Hematopoietic multipotent progenitor cell (in vitro differentiated cells): Measurements from ENCODE around the gene PRR22. TPM values are rescaled to one million over a fixed set of nuclear protein-coding genes. Genes with fewer than 3 reads are reported as not detected.

Experiments
- DNase-seq, 3 donors: peaks; one replicate each; pipeline ENCODE4 v3.0.0-alpha.2; 2011 to 2015; ENCODE audit warnings: low read depth in 2 of 3, low spot score in 2 of 3
- total RNA-seq: library from RNA; depleted of rRNA; stranded (reverse); fragments of >200 nt; gene quantifications from one replicate; pipeline ENCODE4 v1.2.3, GENCODE V29; 2012

The PRR22 gene
- total RNA-seq, 1 donor = 2.2 TPM

DNA sequence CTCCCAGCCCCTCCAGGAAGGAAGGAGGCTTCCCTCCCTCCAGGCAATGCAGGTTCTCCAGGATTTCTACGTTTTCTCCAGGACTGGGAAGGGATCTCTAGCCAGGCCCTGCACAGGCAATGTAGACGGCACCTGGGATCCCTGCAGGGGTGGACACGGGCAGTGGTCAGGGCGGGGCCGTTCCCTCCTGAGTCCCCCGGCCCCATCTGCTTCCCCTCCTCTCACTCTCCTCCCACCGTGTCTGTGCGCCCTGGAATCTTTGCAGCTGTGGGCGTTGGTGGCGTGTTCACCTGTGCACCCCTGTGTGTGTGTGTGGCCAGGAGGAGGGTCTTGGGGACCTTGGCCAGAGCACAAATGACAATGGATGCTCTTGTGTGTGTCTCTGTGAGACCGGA lies 30.3 kb upstream of the PRR22 start:
- no peak for DNase-seq

DNA sequence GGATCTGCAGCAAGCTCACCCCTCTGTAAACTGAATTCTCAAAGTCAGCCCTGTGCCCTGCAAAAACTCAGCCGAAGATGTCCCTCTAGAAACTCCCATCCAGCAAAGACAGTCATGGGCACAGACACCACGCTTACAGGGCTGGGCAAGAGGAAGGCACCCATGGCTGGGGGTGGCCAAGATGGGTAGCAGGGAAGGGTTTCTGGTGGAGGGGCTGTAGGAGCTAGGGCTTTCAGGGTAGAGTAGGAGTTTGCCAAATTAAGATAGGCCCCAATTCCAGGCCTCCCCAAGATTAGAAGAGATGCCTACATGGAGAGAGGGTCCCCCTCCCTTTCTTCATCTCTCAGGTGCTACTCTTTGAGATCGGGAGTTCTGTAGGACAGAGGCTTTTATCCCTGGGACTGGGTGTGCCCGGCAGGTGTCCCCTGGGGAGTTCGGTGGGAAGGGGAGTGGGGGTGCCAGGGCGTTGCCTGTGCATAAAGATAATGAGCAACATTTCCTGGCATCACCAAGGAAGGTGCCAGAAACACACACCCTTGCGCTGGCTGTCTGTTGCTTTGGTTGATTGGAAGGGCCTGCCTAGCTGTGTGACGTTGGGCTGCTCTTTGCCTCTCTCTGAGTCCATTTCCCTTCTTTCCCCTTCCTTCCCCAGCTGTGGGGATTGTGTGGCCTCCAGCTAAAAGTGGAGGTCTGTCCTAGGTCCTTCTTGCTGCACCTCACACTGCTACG lies 29.7 kb upstream of the PRR22 start:
- DNase-seq = no peak

DNA sequence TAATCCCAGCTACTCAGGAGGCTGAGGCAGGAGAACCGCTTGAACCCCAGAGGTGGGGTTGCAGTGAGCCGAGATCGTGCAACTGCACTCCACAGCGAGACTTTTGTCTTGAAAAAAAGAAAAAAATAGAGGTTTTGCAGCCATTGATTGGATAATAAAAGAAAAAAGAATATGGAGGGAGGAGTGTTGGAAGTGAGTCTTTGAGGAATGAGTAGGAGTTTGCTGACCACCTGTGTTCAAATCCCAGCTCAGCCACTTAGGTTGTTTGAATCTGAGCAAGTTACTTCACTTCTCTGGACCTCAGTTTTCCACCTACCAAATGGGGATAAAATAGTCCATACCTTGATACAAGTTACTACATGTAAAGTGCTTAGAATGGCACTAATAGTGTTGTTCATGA lies 26.6 kb upstream of the PRR22 start:
- DNase-seq = no peak

DNA sequence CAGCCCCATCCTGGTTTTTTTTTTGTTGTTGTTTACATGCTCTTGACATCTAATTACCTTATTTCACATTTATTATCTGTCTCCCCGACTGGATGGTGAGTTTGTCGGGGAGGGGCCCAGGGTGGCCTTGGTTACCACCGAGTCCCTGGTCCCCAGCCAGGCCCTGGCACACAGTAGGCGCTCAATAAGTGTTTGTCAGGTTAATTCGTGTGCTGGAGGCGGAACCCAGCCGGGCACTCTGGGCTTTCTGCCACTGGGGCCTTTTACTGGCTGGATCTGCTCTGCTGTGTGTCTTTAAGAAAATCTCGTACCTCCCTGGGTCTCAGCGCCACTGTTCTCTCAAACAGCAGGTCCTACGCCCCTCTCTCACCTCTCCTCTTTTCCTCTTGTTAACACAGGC lies 24.9 kb upstream of the PRR22 start:
- no peak for DNase-seq

DNA sequence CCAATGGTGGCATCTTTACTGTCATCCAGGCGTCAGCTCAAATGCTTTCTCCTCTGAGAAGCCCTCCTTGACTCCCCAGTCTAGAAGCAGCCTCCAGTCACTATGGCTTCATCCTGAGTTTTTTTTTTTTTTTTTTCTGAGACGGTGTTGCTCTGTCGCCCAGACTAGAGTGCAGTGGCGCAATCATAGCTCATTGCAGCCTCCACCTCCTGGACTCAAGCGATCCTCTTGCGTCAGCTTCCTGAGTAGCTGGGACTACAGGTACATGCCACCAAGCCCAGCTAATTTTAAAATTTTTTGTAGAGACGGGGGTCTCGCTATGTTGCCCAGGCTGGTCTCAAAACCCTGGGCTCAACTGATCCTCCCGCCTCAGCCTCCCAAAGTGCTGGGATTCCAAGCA lies 24.5 kb upstream of the PRR22 start:
- no peak for DNase-seq

DNA sequence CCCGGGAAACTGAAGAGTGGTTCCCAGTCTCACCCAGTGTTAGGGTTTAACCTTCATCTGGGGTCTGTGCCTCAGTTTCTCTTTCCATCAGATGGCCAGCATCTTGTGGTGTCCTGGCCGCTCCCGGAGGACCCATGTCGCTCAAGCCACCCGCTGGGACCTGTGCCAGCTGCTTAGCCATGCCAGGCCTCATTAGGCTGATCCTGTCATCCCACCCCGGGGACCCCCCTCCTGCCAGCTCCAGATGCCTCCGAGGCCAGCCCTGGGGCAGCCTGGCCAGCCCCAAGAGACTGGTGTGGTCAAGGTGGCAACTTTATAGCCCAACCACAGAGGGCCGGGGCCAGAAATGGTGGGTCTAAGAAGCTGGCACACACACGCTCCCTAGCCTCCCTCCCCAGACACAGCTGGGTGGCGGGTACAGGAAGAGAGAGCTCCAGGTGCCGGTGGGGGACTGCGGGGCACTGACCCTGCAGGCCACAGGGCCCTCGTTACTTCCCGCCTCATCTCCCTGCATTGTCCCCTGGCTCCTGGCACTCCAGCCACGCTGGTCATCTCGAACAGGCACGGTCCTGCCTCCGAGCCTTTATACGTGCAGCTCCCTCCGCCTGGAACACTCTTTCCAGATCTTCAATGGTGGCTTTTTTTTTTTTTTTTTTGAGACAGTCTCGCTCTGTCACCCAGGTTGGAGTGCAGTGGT lies 23.7 kb upstream of the PRR22 start:
- DNase-seq = no peak

DNA sequence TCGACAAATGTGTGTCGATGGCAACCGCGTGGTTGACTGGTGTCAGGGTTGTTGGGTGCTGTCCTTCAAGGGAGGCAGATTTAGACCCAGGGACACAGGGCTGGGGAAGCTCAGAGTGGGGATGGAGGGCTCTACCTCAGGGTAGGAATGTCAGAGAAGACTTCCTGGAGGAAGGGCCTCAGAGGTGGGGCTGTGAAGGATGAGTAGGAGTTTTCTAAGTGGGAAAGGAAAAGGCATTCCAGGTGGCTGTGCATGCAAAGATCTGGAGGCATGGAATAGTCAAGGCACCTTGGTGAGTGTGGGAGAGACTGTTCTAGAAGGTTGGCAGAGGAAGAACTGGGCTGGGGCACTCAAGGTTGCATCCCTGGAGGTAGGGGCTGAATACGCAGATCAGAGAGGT lies 22.4 kb upstream of the PRR22 start:
- no peak for DNase-seq

DNA sequence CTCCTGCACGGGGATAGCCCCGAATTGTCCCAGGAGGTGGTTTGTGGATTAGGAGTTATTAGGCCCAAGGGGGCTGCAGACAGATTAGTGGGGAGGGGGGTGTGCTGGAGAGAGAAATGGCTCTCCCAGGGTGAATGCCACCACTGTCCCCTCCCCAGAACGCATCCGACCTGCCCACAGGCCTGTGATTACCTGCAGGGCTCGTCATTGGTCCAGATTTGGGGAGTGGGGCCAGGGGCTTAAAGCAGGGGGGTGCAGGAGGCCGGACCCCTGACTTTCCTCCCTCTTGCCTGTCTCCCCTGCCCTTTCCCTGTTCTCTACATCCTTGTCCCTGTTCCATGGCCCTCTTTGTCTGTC lies 21.6 kb upstream of the PRR22 start:
- DNase-seq = no peak

DNA sequence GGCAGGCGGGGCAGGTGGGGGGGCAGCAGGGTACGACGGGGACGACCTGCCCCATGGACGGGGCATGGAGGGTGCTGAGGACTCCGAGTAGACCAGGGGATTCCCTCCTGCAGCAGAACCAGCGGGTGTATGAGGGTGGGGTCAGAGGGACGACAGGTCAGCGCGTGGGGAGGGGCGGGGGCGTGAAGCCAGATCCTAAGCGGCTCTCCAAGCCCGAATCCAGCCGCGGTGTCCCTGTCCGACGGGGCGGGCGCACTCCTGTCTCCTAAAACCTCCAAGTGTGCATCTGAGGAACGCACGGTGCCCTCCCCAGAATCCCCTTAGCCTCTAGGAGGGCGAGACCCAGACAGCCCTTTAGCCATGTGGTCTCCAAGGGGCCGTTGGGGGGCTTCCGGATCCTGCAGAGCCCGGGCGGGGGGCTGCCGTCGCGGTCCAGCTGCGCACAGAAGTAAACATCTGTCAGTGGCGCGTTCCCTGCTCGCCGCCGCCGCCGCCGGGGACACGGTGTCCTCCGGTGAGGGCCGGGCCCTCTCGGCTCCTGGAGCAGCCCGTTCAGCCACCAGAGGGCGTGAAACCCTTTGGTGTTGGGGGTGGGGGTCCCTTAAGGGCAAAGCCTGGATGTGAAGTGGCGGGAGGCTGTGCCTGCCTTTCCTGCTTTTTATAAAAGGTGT lies 21.1 kb upstream of the PRR22 start:
- DNase-seq = peak in 2 of 3 donors; percentile 75 to 85

DNA sequence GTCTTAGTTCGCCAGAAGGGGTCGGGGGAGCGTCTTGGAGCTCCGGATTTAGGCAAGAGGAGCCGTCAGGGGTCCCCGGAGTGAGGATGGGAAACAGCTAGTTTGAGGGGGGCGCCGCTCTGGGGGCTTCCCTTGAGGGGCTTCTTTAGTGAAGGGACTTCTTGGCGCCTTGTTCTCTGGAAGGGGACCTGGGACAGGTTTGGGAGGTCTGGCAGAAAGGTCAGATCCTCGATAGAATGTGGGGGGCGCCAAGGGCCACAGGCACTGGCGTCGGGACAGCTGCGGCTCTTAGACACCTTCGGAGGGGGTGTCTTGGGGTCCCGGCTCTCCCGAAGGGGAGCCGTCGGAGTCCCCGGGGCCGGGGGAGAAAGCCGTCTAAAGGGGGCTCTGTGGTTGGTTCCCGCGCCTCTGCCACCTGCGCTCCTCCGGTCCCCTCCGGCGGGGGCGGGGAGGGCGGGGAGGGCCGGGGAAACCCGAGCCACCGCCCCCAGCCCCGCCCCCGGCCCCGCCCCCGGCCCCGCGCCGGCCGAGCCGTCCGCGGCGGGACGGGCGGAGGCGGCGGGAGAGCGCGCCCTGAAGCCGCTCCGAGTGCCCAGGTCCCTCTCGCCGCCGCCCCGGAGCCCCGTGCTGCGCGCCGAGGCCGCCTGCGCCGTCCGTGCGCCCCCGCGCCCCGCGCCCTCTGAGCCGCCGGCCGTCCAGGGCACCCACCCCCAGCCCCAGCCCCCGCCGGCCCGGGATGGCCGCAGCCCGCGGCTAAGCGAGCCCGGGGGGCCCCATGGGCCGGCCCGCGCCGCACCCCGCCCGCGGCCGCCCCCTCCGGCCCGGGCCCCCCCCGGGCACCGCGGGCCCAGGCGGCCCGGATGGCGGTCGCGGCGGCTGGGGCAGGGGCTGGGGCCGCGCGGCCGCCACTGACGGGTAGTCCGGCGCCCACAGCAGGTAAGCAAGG lies 20.2 kb upstream of the PRR22 start, which contains the start of gene NRTN:
TSS of gene NRTN (plus strand) at position 552 of the 946 bp plus-strand sequence. CDS start 19,099 bp downstream, outside the sequence.
- peak in 1 of 3 donors; percentile 40 for DNase-seq

DNA sequence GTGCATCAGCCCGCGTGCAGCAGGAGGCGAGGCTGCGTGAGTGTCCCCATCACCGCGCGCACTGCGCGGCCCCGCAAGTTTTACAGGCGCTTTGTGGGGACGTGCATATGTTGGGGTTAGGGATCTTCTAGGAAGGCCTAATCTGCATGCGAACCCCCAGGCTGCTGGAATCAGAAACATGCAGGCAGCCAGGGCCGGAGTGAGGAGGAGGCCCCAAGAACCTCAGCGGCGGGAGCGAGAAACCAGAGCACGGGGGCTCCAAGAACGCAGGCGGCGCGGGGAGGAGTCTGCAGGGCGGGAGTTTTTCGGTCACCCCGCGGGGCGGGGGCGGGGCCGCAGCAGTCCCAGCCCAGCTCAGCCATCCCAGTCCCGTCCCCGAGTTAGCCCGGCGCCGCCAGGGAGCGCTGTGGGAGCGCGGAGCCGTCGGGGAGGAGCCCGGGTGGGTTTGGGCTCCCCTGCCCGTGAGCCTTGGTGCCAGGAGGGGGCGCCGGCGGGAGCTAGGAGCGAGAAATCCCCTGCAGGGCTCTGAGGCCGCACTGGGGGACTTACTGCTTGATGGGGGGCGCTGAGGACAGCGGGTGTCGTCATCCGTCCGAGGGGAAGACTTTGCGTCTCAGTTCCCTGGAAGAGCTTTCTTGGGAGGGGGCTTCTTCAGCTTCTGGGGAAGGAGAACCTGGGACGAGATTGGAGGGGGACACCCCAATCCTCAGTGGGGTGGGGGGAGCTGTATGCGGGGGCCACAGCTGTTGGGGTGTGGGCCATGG lies 19.4 kb upstream of the PRR22 start:
- DNase-seq = peak; percentile 88 to 95 (median 95)

DNA sequence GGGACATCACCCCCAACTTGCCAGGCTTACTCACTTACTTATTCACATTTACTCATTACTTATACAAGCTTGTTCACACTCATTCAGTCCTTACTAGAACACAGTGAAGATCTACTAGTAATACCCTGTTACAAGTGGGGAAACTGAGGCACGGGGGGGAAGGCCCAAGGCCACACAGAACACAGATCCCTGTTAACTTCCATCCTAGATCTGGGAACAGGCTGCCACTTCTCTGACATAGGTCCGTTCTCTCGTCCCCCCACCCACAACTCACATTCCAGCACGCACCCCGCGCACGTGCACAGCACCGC lies 18.9 kb upstream of the PRR22 start:
- DNase-seq = no peak

DNA sequence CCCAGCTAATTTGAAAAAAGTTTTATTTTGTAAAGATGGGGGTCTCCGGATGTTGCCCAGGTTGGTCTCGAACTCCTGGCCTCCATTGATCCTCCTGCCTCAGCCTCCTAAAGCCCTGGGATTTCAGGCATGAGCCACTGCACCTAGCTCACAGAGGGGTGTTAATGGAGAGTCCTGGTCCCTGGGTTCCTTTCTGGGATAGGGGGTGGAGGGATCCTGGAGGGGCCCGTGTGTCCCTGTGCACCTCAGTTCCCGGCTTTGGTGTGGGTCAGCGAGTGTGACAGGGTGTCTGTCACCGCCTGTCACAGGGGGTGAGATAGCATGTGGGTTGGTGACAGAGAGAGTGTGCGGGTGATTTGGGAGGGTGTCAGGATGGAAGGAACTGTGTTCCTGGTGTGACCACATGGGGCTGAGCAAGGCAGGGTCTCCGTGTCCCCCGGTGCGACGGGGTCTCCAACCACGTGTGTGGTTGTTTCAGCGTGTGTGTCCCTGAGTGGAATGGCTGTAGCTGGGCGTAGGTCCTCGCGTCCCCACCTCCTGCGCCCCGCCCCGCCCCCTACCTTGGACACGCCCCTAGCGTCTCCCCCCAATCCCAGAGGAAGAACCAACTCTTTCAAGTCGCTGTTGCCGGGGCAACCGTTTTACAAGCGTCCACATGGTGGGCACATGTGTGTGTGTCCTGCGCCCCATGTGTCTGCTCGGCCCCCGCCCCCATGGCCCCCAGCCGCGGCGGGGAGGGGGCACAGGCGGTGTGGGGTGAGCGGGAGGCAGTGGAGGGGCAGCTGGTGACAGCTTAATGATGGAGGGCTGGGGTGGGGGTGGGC lies 17.5 kb upstream of the PRR22 start:
- peak in 1 of 3 donors; percentile 41 for DNase-seq

DNA sequence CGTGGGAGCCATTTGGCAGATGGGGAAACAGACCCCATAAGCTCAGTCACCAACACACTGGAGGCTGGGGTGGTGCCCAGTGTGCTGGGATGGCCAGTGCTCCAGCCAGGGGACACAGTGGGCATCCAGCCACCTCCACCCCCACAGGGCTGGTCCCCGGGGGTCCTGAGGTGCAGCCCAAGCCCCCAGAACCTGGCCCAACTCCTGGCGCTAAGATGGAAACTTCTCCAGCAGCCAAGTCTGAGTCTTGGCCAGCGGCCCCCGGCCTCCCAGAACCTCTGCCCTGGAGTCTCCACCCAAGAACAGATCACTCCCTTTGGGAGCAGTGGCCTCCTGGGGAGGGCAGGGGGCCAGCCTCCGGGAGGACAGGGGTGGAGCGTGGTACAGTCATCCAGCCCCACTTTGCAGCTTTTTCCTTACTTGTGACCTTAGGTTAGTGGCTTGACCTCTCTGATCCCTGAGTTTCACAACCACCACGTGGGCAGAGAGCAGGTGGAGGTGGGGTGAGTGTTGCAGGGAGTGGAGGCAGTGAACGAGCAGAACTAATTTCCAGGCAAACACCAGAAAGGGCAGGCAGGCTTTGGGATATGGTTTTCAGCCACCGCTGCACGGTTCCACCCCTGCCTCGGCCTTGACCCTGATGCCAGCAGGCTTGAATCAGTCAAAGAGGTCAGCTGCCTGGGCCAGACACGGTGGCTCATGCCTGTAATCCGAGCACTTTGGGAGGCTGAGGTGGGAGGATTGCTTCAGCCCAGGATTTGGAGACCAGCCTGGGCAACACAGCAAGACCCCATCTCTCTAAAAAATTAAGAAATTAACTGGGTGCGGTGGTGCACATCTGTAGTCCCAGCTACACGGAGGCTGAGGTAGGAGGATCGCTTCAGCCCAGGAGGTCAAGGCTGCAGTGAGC lies 16.1 kb upstream of the PRR22 start:
- no peak for DNase-seq

DNA sequence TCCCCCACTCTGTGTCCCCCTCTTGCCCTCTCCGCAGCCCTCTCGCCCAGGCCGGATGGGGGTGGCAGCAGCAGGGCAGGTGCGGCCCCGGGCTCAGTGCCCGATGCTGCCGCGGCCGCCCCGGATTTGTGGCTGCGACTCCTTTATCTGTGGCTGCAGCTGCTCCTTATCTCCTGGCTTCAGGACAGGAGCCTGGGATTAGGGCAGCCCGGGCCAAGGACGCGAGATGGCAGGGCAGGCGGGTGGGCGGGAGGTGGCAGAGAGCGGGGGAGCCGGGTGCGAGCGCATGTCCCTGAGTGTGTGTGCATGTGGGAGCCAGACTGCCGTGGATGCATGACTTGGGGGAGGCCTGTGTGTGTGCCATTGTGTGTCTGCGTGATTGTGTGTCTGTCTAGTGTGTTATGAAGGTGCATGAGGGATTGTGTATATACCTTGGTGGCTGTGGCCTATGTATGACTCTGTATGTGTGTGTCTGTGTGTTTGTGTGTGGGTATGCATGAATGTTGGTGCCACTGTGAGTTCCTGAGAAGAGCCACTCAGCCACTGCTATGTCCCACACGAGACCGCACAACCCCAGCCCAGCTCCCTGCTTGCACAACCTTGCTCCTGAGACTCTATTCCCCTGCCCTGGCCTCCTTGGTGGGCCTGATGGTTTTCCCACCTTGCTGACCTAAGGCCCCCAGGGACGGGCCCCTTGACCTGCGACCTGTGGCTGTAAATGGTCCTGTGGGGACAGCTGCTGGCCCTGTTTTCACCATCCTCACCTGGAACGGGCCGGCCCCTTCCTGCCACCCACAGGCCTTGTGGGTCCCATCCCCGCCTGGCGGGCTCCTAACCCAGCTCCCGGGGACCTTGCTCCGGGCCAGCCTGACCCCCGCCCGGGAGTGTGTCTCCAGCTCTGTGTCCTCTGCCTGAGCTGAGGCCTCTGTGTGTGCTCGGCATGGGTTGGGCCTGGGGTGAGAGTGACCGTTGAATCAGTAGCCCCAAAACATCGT lies 15.0 kb upstream of the PRR22 start:
- peak in 2 of 3 donors; percentile 84 to 93 for DNase-seq

DNA sequence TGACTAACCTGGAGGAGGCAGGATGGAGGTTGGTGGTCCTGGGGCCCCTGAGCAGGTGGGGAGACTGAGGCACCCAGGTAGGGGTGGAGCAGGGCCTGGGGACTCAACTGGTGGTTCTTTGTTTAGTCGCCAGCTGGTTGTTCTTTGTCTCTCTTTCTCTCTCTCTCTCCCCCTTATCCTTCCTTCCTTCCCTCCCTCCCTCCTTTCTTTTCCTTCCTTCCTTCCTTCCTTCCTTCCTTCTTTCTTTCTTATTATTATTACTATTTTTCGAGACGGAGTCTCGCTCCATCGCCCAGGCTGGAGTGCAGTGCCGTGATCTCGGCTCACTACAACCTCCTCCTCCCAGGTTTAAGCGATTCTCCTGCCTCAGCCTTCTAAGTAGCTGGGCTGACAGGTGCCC lies 13.7 kb upstream of the PRR22 start:
- no peak for DNase-seq

DNA sequence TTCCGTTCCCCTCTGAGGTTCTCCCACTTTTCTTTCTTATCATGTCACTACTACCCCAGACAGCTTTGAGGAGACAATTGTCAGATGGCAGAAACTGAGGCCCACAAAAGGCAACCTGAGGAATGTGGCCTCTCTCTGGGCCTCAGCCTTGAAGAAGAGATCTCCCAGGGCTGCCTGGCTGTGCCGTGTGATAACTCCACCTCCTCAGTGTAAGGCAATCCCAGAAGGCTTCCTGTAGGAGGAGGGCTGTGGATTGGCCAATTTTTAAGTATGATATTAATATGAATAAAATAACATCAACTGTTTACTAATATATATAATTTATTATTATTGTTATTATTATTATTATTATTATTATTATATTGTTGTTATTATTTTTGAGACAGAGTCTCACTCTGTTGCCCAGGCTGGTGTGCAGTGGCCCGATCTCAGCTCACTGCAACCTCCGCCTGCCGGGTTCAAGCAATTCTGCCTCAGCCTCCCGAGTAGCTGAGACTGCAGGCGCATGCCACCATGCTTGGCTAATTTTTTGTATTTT lies 10.9 kb upstream of the PRR22 start:
- DNase-seq = no peak
